ENCODE measurements around the gene ENTREP3. TPM values are rescaled to one million over a fixed set of nuclear protein-coding genes. Genes with fewer than 3 reads are reported as not detected.

The ENTREP3 gene
- total and polyA plus RNA-seq, 8 donors, result 2.8 to 77.9 (median 15.7) TPM

DNA sequence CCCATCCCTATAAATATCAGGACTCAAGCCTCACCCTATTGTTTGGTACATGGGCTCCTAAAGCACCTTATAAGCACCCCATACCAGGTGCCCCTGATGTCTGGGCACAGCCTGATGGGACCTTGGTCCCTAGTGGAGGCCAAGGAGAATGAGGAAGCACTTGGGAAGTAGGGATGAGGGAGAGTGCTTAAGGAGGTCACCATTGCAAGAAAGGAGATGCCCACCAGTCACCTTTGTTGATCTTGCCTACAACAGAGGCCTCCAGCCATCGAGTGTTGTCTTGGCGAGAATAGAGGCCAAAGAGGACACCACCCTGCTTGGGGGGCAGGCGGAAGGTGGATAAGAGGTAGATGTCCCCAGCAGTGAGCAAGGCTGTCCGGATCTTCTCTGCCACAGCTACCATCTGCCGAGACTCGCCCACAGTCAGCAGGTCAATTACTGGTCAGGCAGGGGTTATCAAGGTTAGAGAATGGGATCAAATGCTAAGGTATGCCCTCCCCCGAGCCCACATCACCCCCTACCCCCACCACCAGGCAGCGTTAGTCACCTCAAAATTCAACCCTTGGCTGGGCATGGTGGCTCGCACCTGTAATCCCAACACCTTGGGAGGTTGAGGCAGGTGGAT, 49.2 kb downstream of the ENTREP3 start:
- no peak for DNase-seq
- TF ChIP-seq POLR2AphosphoS5 (IDR thresholded peaks at IDR 0.05), result no peak
- no peak for TF ChIP-seq CTCF (IDR thresholded peaks at IDR 0.05)
- no peak for TF ChIP-seq POLR2A (IDR thresholded peaks at IDR 0.05)
- TF ChIP-seq EP300 (IDR thresholded peaks at IDR 0.05), result no peak
- Histone ChIP-seq H3K27me3 (no peaks in the 10 kb centered on the region), H3K36me3 (peaks cover 0 to 11% (median 7%) of the 10 kb centered on the region in 4 donors), H3K9me3 (no peaks in the 10 kb centered on the region), H3K4me3 (no peak overlapping the region), H3K27ac (peak overlapping the region in 2 of 5 donors; percentile 98 to 99), H3K4me1 (peaks cover 26 to 42% (median 36%) of the 10 kb centered on the region in 4 donors)
- WGBS, 5 donors, result 63 to 70% (median 68%) methylated on average over 9 of the region's 9 CpGs
- intact Hi-C loops (cut with DNase I; ENCODE audit: low total_unique reads), result no loop called here

DNA sequence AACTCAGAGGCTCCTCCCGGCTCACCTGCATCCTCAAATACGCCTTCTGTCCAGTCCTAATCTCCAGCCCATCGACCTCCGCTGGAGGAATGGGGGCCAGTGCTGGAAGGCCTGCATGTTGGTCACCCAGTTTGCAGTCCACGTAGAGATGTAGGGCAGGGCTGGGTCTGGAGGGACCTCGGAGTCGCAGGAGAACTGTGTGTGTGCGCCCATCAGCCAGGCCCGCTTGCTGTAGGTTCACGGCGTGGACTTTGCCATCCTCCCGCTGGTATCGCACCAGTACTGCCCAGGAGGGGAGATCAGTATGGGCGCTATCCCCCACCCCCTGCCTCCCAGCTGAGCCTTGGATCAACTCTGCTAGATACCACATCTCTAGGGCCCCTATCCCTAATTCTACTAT, 50.2 kb downstream of the ENTREP3 start:
- Histone ChIP-seq H3K36me3 (peaks cover 0 to 18% (median 14%) of the 10 kb centered on the region in 4 donors), H3K9me3 (no peaks in the 10 kb centered on the region), H3K4me1 (peaks cover 26 to 35% (median 34%) of the 10 kb centered on the region in 4 donors), H3K27me3 (no peaks in the 10 kb centered on the region), H3K4me3 (no peak overlapping the region), H3K27ac (no peak overlapping the region)
- intact Hi-C loops (cut with DNase I; ENCODE audit: low total_unique reads), result no loop called here
- no peak for TF ChIP-seq POLR2AphosphoS5 (IDR thresholded peaks at IDR 0.05)
- TF ChIP-seq POLR2A (IDR thresholded peaks at IDR 0.05), result no peak
- no peak for TF ChIP-seq EP300 (IDR thresholded peaks at IDR 0.05)
- no peak for TF ChIP-seq CTCF (IDR thresholded peaks at IDR 0.05)
- DNase-seq, result no peak
- WGBS, 5 donors, result 88 to 93% (median 92%) methylated on average over 12 to 14 of the region's 14 CpGs

DNA sequence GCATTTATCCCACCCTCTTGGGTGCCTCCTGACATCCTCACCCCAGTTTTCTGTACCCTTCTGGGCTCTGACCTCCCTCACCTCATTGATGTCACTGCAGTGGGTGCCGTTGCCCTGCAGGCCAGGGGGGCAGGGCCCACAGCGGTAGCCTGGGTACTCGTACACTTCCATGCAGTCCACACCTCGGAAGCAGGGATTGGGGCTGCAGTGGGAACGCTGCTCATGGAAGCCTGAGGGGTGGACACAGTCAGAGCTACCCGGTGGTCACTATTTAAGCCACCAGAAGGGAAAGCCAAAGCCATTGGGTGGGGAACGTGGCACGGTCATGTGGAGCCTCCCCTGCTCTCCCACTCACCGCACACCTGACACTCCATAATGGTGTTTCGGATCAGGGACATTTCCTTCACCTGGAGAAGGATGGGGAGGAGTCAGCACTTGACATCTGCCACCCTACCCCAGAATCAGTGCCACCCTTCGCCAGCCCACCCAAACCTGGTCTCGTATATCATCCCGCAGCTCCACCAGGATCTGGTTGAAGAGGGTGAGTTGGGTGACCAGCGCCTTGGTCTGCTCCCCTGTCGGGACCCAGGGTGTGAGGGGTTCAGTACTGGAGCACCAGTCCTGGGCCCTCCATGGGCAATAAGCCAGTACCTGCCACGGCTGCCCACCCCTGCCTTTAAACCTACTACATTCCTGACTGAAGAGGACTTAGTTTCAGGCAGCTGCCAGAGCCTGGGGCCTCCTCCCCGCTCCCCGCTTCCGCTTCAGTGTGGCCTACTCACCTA, 52.4 kb downstream of the ENTREP3 start:
- intact Hi-C loops (cut with DNase I; ENCODE audit: low total_unique reads), result no loop called here
- peaks cover 13 to 22% (median 17%) of the 10 kb centered on the region in 4 donors for H3K4me1 ChIP-seq
- no peak overlapping the region for H3K27ac ChIP-seq
- no peak for DNase-seq
- 84 to 96% (median 91%) methylated on average over 11 to 19 of the region's 19 CpGs for WGBS, 5 donors
- peaks cover 3 to 36% (median 28%) of the 10 kb centered on the region in 4 donors for H3K36me3 ChIP-seq
- no peaks in the 10 kb centered on the region for H3K27me3 ChIP-seq
- no peaks in the 10 kb centered on the region for H3K9me3 ChIP-seq
- H3K4me3 ChIP-seq, result no peak overlapping the region
- TF ChIP-seq POLR2AphosphoS5 (IDR thresholded peaks at IDR 0.05) (no peak), CTCF (IDR thresholded peaks at IDR 0.05) (no peak), EP300 (IDR thresholded peaks at IDR 0.05) (no peak), POLR2A (IDR thresholded peaks at IDR 0.05) (no peak)

- Histone ChIP-seq H3K36me3 (peaks cover 3 to 43% (median 34%) of the 10 kb centered on the region in 4 donors), H3K27me3 (no peaks in the 10 kb centered on the region), H3K4me3 (no peak overlapping the region), H3K4me1 (peaks cover 6 to 15% (median 10%) of the 10 kb centered on the region in 4 donors), H3K9me3 (no peaks in the 10 kb centered on the region), H3K27ac (no peak overlapping the region)
- 77 to 92% (median 89%) methylated on average over 3 to 7 of the region's 7 CpGs for WGBS, 5 donors
- DNase-seq, result no peak
- TF ChIP-seq EP300 (IDR thresholded peaks at IDR 0.05) (no peak), POLR2AphosphoS5 (IDR thresholded peaks at IDR 0.05) (no peak), POLR2A (IDR thresholded peaks at IDR 0.05) (no peak)
- intact Hi-C loops (cut with DNase I; ENCODE audit: low total_unique reads), result no loop called here
Observed at GRCh38 chr1:155202198-155202597, 53.1 kb downstream of the ENTREP3 start.

Data from stomach (tissue), 9 donors.